BJ (cell line): ENCODE results near the gene NCOR2. TPM values are rescaled to one million over a fixed set of nuclear protein-coding genes. Genes with fewer than 3 reads are reported as not detected.

Experiments
- CTCF ChIA-PET: fragments of 350-600 bp; formaldehyde crosslinking; extraction: SDS; loops from one replicate; lab custom pipeline; 2021; ENCODE audit warnings: antibody characterized with exemption, inconsistent platforms; lab: Yijun Ruan, JAX
- POLR2A ChIA-PET: fragments of 300-600 bp; sonication (Branson Sonifier 250); formaldehyde crosslinking; extraction: SDS; loops from one replicate; lab custom pipeline; 2021; ENCODE audit warnings: antibody characterized with exemption; lab: Charles Lee
- DNase-seq: peaks from one replicate; pipeline ENCODE4 v3.0.0-alpha.2; 2011; ENCODE audit warnings: low read depth
- H3K27me3 ChIP-seq: 2 replicates; pipeline ENCODE4 v1.6.0; 2011; ENCODE audit warnings: low read length; ENCODE audit not compliant: control insufficient read depth, insufficient read depth
- H3K36me3 ChIP-seq: 2 replicates; pipeline ENCODE4 v1.5.1; 2011; ENCODE audit warnings: low read length; ENCODE audit not compliant: control insufficient read depth, insufficient read depth
- H3K4me3 ChIP-seq: 2 replicates; pipeline ENCODE4 v1.5.1; 2011; ENCODE audit warnings: low read depth, mild to moderate bottlenecking, control low read depth, low read length
- polyA plus RNA-seq: library from polyadenylated mRNA; depleted of rRNA; stranded (reverse); fragments of >200 nt; gene quantifications from 2 replicates; pipeline ENCODE4 v1.2.3, GENCODE V29; 2011
- TF ChIP-seq, protein P1 (sequence below): IDR thresholded peaks from 2 replicates; pipeline ENCODE4 v1.5.1; 2011; ENCODE audit warnings: low read depth, mild to moderate bottlenecking, control low read depth, inconsistent platforms, low read length, moderate library complexity; ENCODE audit not compliant: insufficient read depth

The NCOR2 gene
- polyA plus RNA-seq, 1 experiment = 8.3 TPM

DNA sequence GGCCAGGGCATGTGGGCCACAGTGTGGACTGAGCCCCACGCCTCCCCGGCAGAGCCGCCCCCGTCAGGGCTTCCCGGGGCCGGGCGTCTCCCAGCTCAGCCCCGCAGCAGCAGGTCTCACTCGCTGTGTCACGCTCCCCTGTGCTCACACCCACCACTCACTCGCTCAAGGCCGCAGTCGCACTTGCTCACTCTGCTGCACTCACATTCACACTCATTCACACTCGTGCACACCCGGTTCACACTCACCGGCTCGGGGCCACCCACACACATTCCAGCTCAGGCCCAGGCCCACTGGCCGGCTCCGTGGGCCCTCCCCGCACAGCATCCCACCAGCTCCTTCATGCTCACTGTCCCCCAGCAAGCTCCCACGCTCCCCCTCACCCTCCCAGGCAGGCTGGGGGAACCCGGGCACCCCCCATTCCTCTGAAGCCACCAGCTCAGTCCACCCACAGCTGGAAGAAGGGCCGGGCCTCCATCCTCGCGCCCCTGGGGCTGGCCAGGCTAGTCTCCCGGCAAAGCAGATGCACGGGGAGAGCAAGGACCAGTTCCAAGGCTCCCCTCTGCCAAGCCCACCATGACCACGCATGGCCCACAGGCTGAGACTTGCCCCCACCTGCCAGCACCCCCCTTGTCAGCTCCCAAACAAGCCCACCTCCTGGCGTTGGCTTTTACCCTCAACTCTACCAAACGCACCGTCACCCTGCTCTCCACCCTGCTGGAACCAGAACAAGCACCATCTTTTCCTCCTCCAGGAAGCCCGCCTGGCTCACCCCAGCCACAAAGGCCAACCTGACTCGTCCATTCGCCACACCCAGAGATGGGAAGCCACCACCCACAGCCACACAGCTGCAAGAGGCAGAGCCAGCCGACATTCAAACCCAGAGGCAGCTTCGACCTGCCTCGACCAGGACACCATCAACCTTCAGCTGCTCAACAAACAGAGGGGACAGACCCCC is 28.0 kb downstream of the NCOR2 start:
- no peak overlapping the region for H3K4me3 ChIP-seq
- ChIA-PET POLR2A (no interaction called here), CTCF (interaction anchor here (0.6 to 1.7 kb wide), 2 partner anchors 20 to 232 kb away, joined by 3 to 4 read pairs; no protein-coding TSS in a partner anchor)
- H3K36me3 ChIP-seq = no peaks in the 10 kb centered on the region; the same call in 1 of the 2 replicates
- H3K27me3 ChIP-seq = no peaks in the 10 kb centered on the region
- no peak for DNase-seq
- TF ChIP-seq, protein P1, sequence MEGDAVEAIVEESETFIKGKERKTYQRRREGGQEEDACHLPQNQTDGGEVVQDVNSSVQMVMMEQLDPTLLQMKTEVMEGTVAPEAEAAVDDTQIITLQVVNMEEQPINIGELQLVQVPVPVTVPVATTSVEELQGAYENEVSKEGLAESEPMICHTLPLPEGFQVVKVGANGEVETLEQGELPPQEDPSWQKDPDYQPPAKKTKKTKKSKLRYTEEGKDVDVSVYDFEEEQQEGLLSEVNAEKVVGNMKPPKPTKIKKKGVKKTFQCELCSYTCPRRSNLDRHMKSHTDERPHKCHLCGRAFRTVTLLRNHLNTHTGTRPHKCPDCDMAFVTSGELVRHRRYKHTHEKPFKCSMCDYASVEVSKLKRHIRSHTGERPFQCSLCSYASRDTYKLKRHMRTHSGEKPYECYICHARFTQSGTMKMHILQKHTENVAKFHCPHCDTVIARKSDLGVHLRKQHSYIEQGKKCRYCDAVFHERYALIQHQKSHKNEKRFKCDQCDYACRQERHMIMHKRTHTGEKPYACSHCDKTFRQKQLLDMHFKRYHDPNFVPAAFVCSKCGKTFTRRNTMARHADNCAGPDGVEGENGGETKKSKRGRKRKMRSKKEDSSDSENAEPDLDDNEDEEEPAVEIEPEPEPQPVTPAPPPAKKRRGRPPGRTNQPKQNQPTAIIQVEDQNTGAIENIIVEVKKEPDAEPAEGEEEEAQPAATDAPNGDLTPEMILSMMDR = no peak

DNA sequence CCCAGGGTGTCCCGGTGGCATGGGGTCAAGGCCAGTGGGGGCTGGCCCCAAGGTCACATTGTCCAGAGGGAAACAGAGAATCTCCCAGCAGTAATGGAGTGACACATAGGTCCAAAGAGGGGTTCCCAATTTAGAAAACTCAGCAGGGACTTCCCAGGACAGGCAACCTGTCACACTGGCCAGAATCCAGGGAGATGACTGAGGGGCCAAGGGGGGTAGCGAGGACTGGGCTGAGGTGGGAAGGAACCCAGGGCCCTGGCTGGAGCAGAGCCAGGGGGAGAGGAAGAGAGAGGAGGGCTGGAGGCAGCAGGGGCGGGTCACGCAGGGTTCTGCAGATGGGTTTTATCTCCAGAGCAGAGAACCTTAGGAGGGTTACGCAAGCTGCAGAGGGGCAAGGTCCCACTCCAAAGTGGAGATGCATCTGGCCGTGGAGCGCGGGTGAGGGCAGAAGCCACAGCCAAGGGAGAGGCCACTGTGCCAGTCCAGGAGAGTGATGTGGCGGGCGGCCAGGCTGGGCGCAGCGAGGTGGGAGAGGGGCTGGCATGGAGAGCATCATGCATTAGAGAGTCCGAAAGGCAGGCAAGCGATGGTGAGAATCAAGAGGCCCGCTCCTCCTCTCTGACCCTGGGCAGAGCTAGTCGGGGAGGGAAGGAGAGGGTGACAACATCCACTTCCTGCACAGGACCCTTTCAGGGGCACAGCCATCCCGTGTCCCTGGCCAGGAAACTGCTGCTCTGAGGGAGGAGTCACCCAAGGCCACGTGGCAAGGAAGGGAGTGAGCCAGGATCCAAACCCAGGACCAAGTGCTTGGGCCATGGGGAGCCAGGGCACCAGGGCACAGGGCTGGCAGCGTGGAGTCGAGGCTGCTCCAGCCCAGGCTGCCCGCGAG is 29.0 kb downstream of the NCOR2 start:
- ChIA-PET POLR2A (no interaction called here), CTCF (interaction anchor here (0.6 to 1.4 kb wide), 3 partner anchors 9 to 335 kb away, joined by 3 to 6 read pairs (median 3); no protein-coding TSS in a partner anchor)
- no peak for DNase-seq
- TF ChIP-seq, protein P1 = no peak
- Histone ChIP-seq H3K4me3 (no peak overlapping the region), H3K27me3 (no peaks in the 10 kb centered on the region), H3K36me3 (no peaks in the 10 kb centered on the region; the same call in 1 of the 2 replicates)

DNA sequence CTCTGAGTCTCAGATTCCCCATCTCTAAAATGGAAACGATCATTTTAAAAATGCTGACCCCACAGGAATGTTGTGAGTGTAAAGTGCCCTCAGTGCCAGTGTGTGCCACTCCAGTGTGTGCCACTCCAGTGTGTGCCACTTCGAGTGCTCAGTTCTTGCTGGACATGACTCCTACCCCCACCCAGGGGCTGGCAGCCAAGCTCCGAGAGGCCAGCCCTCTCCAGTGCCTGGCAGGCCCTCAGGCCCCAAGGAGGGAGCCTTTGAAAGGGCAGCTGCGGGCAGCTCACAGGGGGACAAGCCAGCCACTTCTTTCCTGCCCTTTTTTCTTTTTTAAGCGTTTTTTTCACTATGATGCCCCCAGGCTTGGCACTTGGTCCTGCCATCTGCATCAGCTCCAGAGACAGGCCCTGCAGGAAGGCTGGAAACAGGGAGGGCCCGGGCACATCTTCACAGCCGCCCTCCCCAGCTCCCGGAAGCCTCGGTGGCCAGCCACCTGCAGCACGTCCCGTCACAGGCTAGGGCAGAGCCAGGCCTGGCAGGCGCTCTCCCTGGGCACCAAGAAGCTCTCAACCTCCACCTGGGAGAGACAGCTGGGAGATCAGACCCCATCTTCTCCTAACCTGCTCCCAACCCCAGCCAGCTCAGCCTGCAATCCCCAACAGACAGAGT is 29.8 kb downstream of the NCOR2 start:
- DNase-seq = no peak
- POLR2A ChIA-PET = no interaction called here

DNA sequence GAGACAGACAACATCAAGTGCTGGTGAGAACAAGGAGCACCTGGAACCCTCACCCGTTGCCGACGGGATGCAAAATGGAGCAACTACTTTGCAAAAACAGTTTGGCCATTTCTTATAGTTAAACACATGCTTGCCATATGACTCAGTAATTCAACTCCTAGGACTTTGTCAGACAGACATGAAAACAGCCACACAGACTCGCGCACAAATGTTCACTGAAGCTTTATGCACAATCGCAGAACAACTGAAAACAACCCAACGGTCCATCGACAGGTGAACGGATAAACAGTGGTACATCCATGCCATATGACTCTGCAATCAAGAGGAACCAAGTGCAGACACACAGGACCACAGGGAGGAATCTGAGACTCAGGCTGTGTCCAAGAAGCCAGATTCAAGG is 30.8 kb downstream of the NCOR2 start:
- Histone ChIP-seq H3K4me3 (no peak overlapping the region), H3K27me3 (no peaks in the 10 kb centered on the region), H3K36me3 (peaks cover 1% of the 10 kb centered on the region; the same call in 1 of the 2 replicates)
- DNase-seq = no peak
- ChIA-PET POLR2A (no interaction called here), CTCF (interaction anchor here (1.1 kb wide), 1 partner anchor 13 kb away, joined by 4 read pairs; no protein-coding TSS in a partner anchor)
- TF ChIP-seq, protein P1 = no peak

More for the DNA sequence above, 29.8 kb downstream of the NCOR2 start:
- CTCF ChIA-PET = interaction anchor here (0.6 to 1.4 kb wide), 4 partner anchors 10 to 336 kb away, joined by 3 to 6 read pairs (median 4); no protein-coding TSS in a partner anchor
- no peaks in the 10 kb centered on the region; the same call in 1 of the 2 replicates for H3K36me3 ChIP-seq
- no peak overlapping the region for H3K4me3 ChIP-seq
- TF ChIP-seq, protein P1 = no peak
- H3K27me3 ChIP-seq = no peaks in the 10 kb centered on the region
